SK-N-SH (cell line): Measurements from ENCODE around the gene CXCR5. TPM values are rescaled to one million over a fixed set of nuclear protein-coding genes. Genes with fewer than 3 reads are reported as not detected.

ENCODE experiments used
- CTCF ChIA-PET: fragments of 300-600, 350-600 bp; formaldehyde crosslinking; extraction: SDS; loops from one replicate; lab custom pipeline; 2021; lab: Yijun Ruan, JAX
- POLR2A ChIA-PET: fragments of 350-600 bp; sonication (Branson Sonifier 250); formaldehyde crosslinking; extraction: SDS; loops from one replicate; lab custom pipeline; 2020; ENCODE audit warnings: antibody characterized with exemption, inconsistent platforms; lab: Yijun Ruan, JAX
- DNase-seq: peaks from one replicate; pipeline ENCODE4 v3.0.0; 2012
- H2AFZ ChIP-seq: fragments of 200-600 bp; sonication (generic); 2 replicates; pipeline ENCODE4 v1.8.1; 2016; ENCODE audit warnings: antibody characterized with exemption, mild to moderate bottlenecking, low read depth
- H3F3A ChIP-seq: fragments of 200-600 bp; sonication (generic); replicated peaks from 2 replicates; pipeline ENCODE3; 2016; ENCODE audit warnings: antibody characterized with exemption, mild to moderate bottlenecking; ENCODE audit not compliant: insufficient read depth
- H3K27ac ChIP-seq, 2 experiments: fragments of 200-500 bp in 1 of 2; fragments of 200-600 bp in 1 of 2; sonication (Bioruptor generic) in 1 of 2; sonication (generic), shearing (Covaris generic) in 1 of 2; 2 replicates each; pipeline versions ENCODE4 v1.5.1 to v1.6.1; 2014 to 2016; ENCODE audit warnings: low read depth in 2 of 2, inconsistent platforms in 1 of 2, low read length in 1 of 2, mild to moderate bottlenecking in 1 of 2, mixed read lengths in 1 of 2
- H3K27me3 ChIP-seq: fragments of 200-600 bp; sonication (generic), shearing (Covaris generic); 2 replicates; pipeline ENCODE4 v1.6.1; 2016; ENCODE audit warnings: mixed run types; ENCODE audit not compliant: insufficient read depth
- H3K36me3 ChIP-seq, 2 experiments: fragments of 200-500 bp in 1 of 2; fragments of 200-600 bp in 1 of 2; sonication (Bioruptor generic) in 1 of 2; sonication (generic) in 1 of 2; replicated peaks in 1 of 2; 2 replicates each; pipeline versions ENCODE3 to v1.5.1; 2014 to 2016; ENCODE audit warnings: low read length in 1 of 2, mild to moderate bottlenecking in 1 of 2; ENCODE audit not compliant: insufficient read depth in 2 of 2, control insufficient read depth in 1 of 2
- H3K4me1 ChIP-seq, 2 experiments: fragments of 200-500 bp in 1 of 2; fragments of 200-600 bp in 1 of 2; sonication (Bioruptor generic) in 1 of 2; sonication (generic), shearing (Covaris generic) in 1 of 2; 2 replicates each; pipeline versions ENCODE4 v1.5.1 to v1.6.1; 2014 to 2016; ENCODE audit warnings: low read depth in 1 of 2, low read length in 1 of 2, mixed run types in 1 of 2; ENCODE audit not compliant: insufficient read depth in 2 of 2, control insufficient read depth in 1 of 2
- H3K4me2 ChIP-seq: fragments of 200-600 bp; sonication (generic), shearing (Covaris generic); 2 replicates; pipeline ENCODE4 v1.6.1; 2017; ENCODE audit warnings: mixed run types
- H3K4me3 ChIP-seq, 2 experiments: fragments of 200-500 bp in 1 of 2; fragments of 200-600 bp in 1 of 2; sonication (Bioruptor generic) in 1 of 2; sonication (generic), shearing (Covaris generic) in 1 of 2; 2 replicates each; pipeline versions ENCODE4 v1.5.1 to v1.8.1; 2014 to 2016; ENCODE audit warnings: low read depth in 2 of 2, inconsistent platforms in 1 of 2, low read length in 1 of 2, mild to moderate bottlenecking in 1 of 2, mixed read lengths in 1 of 2, moderate library complexity in 1 of 2
- H3K79me2 ChIP-seq: fragments of 200-600 bp; sonication (generic); 2 replicates; pipeline ENCODE4 v1.8.1; 2017; ENCODE audit warnings: mild to moderate bottlenecking; ENCODE audit not compliant: insufficient read depth
- H3K9ac ChIP-seq: fragments of 200-600 bp; sonication (generic); 2 replicates; pipeline ENCODE4 v1.6.1; 2017; ENCODE audit warnings: mixed run types
- H3K9me2 ChIP-seq: fragments of 200-600 bp; sonication (generic); 2 replicates; pipeline ENCODE4 v1.6.1; 2017; ENCODE audit warnings: mixed run types
- H3K9me3 ChIP-seq: fragments of 200-600 bp; sonication (generic); 2 replicates; pipeline ENCODE4 v1.6.1; 2017; ENCODE audit warnings: mixed run types, mild to moderate bottlenecking, moderate library complexity
- H4K20me1 ChIP-seq: fragments of 200-600 bp; sonication (generic); 2 replicates; pipeline ENCODE4 v1.6.1; 2017; ENCODE audit warnings: mild to moderate bottlenecking, mixed run types; ENCODE audit not compliant: insufficient read depth
- CHD2 ChIP-seq: fragments of 150-350 bp; IDR thresholded peaks from 2 replicates; pipeline ENCODE4 v1.6.1; 2018; ENCODE audit warnings: low read length; ENCODE audit not compliant: partially characterized antibody
- CTCF ChIP-seq: fragments of 200-600 bp; sonication (generic); IDR thresholded peaks from 2 replicates; pipeline ENCODE4 v1.6.1; 2017; ENCODE audit warnings: antibody characterized with exemption, mild to moderate bottlenecking, moderate library complexity
- FOSL2 ChIP-seq: IDR thresholded peaks from 2 replicates; pipeline ENCODE4 v1.4.0; 2012; ENCODE audit warnings: low read depth, mild to moderate bottlenecking, moderate library complexity, borderline replicate concordance
- FOXM1 ChIP-seq: IDR thresholded peaks from 2 replicates; pipeline ENCODE4 v1.4.0; 2012; ENCODE audit warnings: low read depth, mild to moderate bottlenecking
- MAX ChIP-seq: IDR thresholded peaks from 2 replicates; pipeline ENCODE4 v1.4.0; 2012; ENCODE audit warnings: low read depth
- MEF2A ChIP-seq: IDR thresholded peaks from 2 replicates; pipeline ENCODE4 v1.4.0; 2012; ENCODE audit warnings: low read depth, borderline replicate concordance
- MXI1 ChIP-seq: IDR thresholded peaks from 2 replicates; pipeline ENCODE4 v1.6.1; 2012; ENCODE audit warnings: mild to moderate bottlenecking, low read depth, low read length, improper control_type of control experiment
- RCOR1 ChIP-seq: fragments of 150-350 bp; IDR thresholded peaks from 2 replicates; pipeline ENCODE4 v1.6.1; 2017; ENCODE audit warnings: antibody characterized with exemption, low read length
- RXRA ChIP-seq: IDR thresholded peaks from 2 replicates; pipeline ENCODE4 v1.4.0; 2012; ENCODE audit warnings: low read depth, mild to moderate bottlenecking, borderline replicate concordance
- USF1 ChIP-seq: IDR thresholded peaks from 2 replicates; pipeline ENCODE4 v1.4.0; 2012; ENCODE audit warnings: low read depth, borderline replicate concordance
- WGBS: methylation state at CpG from one replicate; pipeline ENCODE4 v1.1.6; 2017; ENCODE audit warnings: low lambda C conversion rate; 5-methylcytosine and 5-hydroxymethylcytosine counted together
- polyA plus RNA-seq, 3 experiments: library from polyadenylated mRNA; depleted of rRNA; stranded (reverse); fragments of >200 nt; gene quantifications; 2 replicates each; pipeline ENCODE4 v1.2.3, GENCODE V29; 2012

Gene CXCR5
- polyA plus RNA-seq, 1 of the 3 experiments (the other 2 are of a cell fraction) = 0.02 TPM

- DNase-seq = no peak
- Histone ChIP-seq H3K9me2 (no peaks in the 10 kb centered on the region), H3K9me3 (no peaks in the 10 kb centered on the region), H3F3A (peaks cover 18% of the 10 kb centered on the region), H3K4me3 (no peak overlapping the region), H3K9ac (no peak overlapping the region), H4K20me1 (peaks cover 53% of the 10 kb centered on the region), H3K4me1 (peaks cover 14 to 16% of the 10 kb centered on the region in 2 experiments), H3K79me2 (peaks cover 74% of the 10 kb centered on the region), H3K27ac (no peak overlapping the region), H2AFZ (no peak overlapping the region), H3K36me3 (peaks cover 41 to 50% of the 10 kb centered on the region in 2 experiments), H3K4me2 (no peak overlapping the region), H3K27me3 (no peaks in the 10 kb centered on the region)
- 100% methylated on average over 7 of the region's 21 CpGs for WGBS
- POLR2A ChIA-PET = no interaction called here
- TF ChIP-seq RCOR1 = no peak
- no peak for TF ChIP-seq MAX
- TF ChIP-seq USF1 = no peak
- TF ChIP-seq CHD2 = no peak
- TF ChIP-seq RXRA = no peak
- TF ChIP-seq MXI1 = no peak
- TF ChIP-seq FOXM1 = no peak
- no peak for TF ChIP-seq CTCF
- no peak for TF ChIP-seq MEF2A
- TF ChIP-seq FOSL2 = no peak
- CTCF ChIA-PET = interaction anchor here (9.7 kb wide), 1 partner anchor 53 kb away, joined by 112 read pairs; the partner anchor contains the start of gene UPK2
Observed at GRCh38 chr11:118903204-118904015, 19.7 kb downstream of the CXCR5 start.
